Jurkat, Clone E6-1 (cell line): Measurements from ENCODE around the gene BCL3.

Experiments used
- DNase-seq: peaks from one replicate; pipeline ENCODE4 v3.0.0-alpha.2; 2011; ENCODE audit warnings: low read depth, low spot score
- H3K4me3 ChIP-seq: 2 replicates; pipeline ENCODE4 v1.5.1; 2011; ENCODE audit warnings: mild to moderate bottlenecking, low read length, control low read depth, moderate library complexity

BCL3 gene

GRCh38 chr19:44807652-44808462, 59.3 kb downstream of the BCL3 start:
- no peak overlapping the region for H3K4me3 ChIP-seq
- DNase-seq = no peak

DNA sequence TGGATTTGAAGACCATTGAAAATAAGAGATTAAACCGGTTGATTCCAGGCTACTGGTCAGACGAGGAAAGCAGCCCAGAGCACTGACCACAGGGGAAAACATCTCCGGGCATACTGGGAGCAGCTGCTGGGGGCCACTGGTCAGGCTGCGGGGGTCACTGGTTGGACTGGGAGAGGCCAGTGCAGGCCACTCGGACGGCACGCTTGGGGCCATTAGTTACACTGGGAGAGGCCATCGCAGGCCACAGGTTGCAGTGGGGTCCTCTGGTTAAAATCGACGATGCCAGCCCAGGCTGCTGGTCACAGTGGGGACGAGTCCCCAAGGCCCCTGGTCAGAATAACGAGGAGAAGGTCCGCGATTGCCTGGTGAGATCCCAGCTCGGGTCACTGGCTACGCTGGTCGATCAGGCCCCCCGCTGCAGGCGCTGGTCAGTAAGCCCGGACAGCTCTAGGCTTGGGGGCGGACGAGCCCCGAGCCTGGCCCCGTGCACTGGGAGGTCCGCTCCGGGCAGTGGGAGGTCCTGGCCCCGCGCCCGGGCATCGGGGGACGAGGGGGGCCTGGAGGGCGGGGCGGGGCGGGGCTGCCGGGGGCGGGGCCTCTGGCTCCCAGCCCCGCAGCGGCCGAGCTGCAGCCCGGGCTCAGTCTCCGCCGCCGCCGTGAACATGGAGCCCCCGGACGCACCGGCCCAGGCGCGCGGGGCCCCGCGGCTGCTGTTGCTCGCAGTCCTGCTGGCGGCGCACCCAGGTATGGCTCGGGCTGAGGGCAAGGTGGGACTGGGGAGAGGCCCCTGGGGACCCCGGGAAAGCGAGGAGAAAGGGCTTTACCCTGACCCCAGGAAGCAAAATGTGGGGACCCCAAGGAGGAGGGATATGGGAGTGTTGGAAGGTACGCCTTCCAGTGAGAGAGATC, 60.2 kb downstream of the BCL3 start, which contains the start of gene BCAM:
BCAM (plus strand) TSS at position 641 of the 909 bp plus-strand sequence; CDS start at position 663, 22 bp downstream.
- no peak within 1 kb of the TSS for H3K4me3 ChIP-seq
- DNase-seq = no peak
